ENCODE results near the gene TTLL13. TPM values are rescaled to one million over a fixed set of nuclear protein-coding genes. Genes with fewer than 3 reads are reported as not detected.
"Not testable (repeated sequence)": the region's sequence is repeated elsewhere in the genome, so short reads cannot be mapped to it uniquely, and the experiment has no call there.

TTLL13 gene
- total RNA-seq, 1 donor from 2014 or later = not detected

- H3K4me3 ChIP-seq = no peak overlapping the region
- intact Hi-C loops (cut with DNase I) = no loop called here
- H3K9me3 ChIP-seq = no peaks in the 10 kb centered on the region
- no peaks in the 10 kb centered on the region for H3K27me3 ChIP-seq (ENCODE audit: low read depth)
- H3K27ac ChIP-seq = no peak overlapping the region
- no peak for TF ChIP-seq CTCF (IDR thresholded peaks at IDR 0.05)
- no peaks in the 10 kb centered on the region for H3K36me3 ChIP-seq
- DNase-seq = no peak
- ATAC-seq = peak in 1 of 2 donors; percentile 30
- H3K4me1 ChIP-seq = peaks cover 7% of the 10 kb centered on the region
Measured at GRCh38 chr15:90294601-90295269, 45.4 kb downstream of the TTLL13 start.

GRCh38 chr15:90295270-90295648 lies 45.9 kb downstream of the TTLL13 start:
- DNase-seq = no peak
- no peak for ATAC-seq

GRCh38 chr15:90296316-90296884 lies 47.0 kb downstream of the TTLL13 start:
- intact Hi-C loops (cut with DNase I); H3K27ac ChIP-seq; H3K36me3 ChIP-seq; H3K4me3 ChIP-seq; ATAC-seq; H3K9me3 ChIP-seq; DNase-seq; H3K27me3 ChIP-seq (ENCODE audit: low read depth): not testable (repeated sequence)
- H3K4me1 ChIP-seq = peaks cover 10% of the 10 kb centered on the region

More at GRCh38 chr15:90295270-90295648, 45.9 kb downstream of the TTLL13 start:
- Histone ChIP-seq H3K36me3 (no peaks in the 10 kb centered on the region), H3K27ac (no peak overlapping the region), H3K4me1 (peaks cover 7% of the 10 kb centered on the region), H3K9me3 (no peaks in the 10 kb centered on the region), H3K4me3 (no peak overlapping the region), H3K27me3 (ENCODE audit: low read depth) (no peaks in the 10 kb centered on the region)
- intact Hi-C loops (cut with DNase I) = no loop called here
- no peak for TF ChIP-seq CTCF (IDR thresholded peaks at IDR 0.05)

DNA sequence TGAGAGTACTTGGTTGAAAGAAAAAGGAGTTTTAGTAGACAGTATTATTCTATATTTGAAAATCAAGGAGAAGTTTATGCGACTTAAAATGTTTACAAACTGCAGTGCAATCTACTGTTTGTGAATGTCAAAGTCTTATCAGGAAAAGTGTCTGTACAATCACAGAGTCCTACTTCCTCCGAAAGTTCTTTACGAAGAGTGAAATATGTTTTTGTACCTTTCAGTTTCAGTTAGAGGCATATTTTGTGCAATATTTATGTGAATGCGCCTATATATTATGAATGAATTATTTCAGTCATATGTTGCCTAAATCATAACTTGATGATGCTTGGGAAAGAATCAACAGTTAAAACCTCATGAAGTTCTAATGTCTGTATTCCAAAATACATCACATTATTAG lies 47.7 kb downstream of the TTLL13 start:
- no peaks in the 10 kb centered on the region for H3K27me3 ChIP-seq (ENCODE audit: low read depth)
- H3K4me3 ChIP-seq = no peak overlapping the region
- H3K4me1 ChIP-seq = peaks cover 11% of the 10 kb centered on the region
- DNase-seq (no peak), ATAC-seq (no peak)
- H3K36me3 ChIP-seq = no peaks in the 10 kb centered on the region
- TF ChIP-seq CTCF (IDR thresholded peaks at IDR 0.05) = no peak
- no peaks in the 10 kb centered on the region for H3K9me3 ChIP-seq
- H3K27ac ChIP-seq = no peak overlapping the region
- intact Hi-C loops (cut with DNase I) = no loop called here

GRCh38 chr15:90300541-90300940 lies 51.2 kb downstream of the TTLL13 start:
- intact Hi-C loops (cut with DNase I) = no loop called here
- TF ChIP-seq CTCF (IDR thresholded peaks at IDR 0.05) = no peak
- H3K27ac ChIP-seq = no peak overlapping the region
- H3K36me3 ChIP-seq = no peaks in the 10 kb centered on the region
- DNase-seq = no peak
- no peak for ATAC-seq
- H3K4me1 ChIP-seq = peaks cover 4% of the 10 kb centered on the region
- H3K9me3 ChIP-seq = no peaks in the 10 kb centered on the region
- H3K27me3 ChIP-seq (ENCODE audit: low read depth) = no peaks in the 10 kb centered on the region
- no peak overlapping the region for H3K4me3 ChIP-seq

DNA sequence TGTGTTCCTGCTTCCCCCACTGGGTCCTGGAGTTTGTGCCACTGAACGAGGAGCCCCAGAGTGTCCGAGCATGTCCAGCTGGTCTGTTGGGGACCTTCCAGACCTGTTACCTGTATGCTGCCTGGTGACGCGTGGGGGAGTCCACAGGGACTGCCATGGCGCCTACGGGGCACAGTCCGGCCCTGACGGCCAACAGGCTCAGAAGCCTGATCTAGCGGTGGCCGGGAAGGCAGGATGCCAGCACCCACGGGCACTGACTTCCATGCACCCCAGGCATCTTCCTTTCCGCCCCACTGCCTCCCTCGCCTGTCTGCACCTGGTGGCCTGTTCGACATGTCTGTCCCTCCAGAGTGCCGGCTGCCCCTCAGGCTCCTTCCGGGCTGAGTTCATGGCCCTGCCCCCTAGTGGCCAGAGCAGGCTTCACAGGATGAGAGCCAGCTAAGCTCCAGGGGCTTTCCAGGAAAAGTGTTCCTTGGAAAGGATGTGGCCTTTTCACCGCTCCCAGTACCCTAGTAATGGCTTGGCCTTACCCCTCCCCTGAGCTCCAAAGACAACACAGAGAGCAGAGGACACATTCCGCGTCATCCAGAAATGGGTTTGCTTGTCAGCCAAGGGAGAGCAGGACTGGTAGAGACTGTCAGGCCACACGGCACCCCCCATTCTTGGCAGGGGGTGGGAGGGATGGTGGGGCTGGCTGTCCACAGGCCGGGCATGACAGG lies 51.8 kb downstream of the TTLL13 start:
- intact Hi-C loops (cut with DNase I) = no loop called here
- Histone ChIP-seq H3K4me3 (no peak overlapping the region), H3K27ac (no peak overlapping the region), H3K27me3 (ENCODE audit: low read depth) (no peaks in the 10 kb centered on the region), H3K9me3 (no peaks in the 10 kb centered on the region), H3K36me3 (no peaks in the 10 kb centered on the region), H3K4me1 (peaks cover 6% of the 10 kb centered on the region)
- DNase-seq (peak; percentile 74), ATAC-seq (peak; percentile 70 to 78)
- TF ChIP-seq CTCF (IDR thresholded peaks at IDR 0.05) = peak; percentile 77
